Measurements from ENCODE around the gene SLCO2A1. TPM values are rescaled to one million over a fixed set of nuclear protein-coding genes. Genes with fewer than 3 reads are reported as not detected.

SLCO2A1 gene
- polyA plus RNA-seq, 10 donors, result 0.88 to 6.6 (median 1.2) TPM

DNA sequence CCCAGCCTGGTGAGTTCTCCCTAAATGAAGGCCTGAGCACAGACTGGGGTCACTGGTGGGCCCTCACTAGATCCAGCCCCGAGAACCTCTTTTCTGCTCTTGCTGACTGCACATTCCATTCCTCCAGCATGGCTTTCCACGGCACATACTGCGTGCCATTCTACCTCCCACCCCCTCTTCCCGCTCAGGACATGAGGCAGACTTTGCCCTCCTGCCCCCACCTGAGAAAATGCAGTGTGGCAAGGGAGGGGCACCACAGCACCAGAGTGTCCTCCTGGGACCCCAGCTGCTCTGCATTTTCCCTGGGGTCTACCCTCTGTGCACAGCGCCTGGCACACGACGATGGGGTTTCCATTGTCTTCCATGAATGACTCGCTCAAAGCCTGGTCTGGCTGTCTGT is 6.1 kb upstream of the SLCO2A1 start:
- no peak for DNase-seq

GRCh38 chr3:134034005-134034785 is 4.5 kb upstream of the SLCO2A1 start:
- DNase-seq, result peak in 1 of 3 donors; percentile 39

- DNase-seq, result no peak
These were observed 3.7 kb upstream of the SLCO2A1 start for GRCh38 chr3:134033315-134033996.

DNA sequence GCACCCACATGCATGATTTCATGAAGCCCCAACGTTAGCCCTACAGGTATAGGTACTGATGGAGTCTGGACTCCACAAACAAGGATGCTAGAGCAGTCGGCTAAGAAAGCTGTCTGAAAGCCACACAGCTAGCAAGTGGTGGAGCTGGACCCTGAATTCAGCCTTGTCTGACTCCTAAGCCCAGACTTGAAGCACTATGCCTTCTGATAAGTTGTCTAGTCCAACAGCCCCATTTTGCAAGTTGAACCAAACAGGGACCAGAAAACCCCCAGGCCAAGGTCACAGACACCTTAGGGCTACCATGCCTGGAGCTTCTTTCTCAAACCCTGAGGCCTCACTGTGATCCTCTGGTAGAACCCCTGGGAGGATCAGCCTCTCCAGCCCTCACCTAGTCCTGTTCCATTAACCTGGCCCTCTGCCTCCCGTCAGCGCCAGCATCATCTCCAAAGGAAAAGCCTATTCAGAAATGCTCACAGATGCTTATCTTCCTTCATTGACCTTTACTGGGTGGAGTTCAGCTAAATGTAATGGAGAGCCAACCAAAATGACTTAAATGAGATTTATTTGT is 1.7 kb upstream of the SLCO2A1 start:
- DNase-seq, result no peak

GRCh38 chr3:134030379-134031347 is 938 bp upstream of the SLCO2A1 start:
- peak; percentile 38 to 84 (median 55) for DNase-seq

DNA sequence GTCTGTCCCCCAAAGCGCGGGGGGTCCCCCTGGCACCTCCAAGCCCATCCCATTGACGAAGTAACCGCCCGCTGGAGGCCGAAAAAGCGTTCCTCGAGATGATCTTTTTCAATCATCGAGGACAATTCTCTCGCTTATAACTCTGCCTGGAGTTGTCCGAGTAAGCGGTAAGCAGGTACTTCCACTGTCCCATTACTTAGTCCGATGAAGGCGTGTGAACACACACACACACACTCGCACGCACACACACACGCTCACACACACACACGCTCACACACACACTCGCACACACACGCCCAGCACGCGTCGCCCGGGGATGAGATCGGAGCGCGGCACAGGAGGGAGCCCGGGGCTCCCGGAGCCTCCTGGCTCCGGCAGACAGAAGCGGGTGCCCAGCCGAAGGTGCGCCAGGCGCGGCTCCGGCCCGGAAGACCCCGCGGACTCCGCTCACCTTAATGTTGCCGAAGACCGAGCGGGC is 430 bp downstream of the SLCO2A1 start:
- DNase-seq, result peak in 2 of 3 donors; percentile 25 to 70

DNA sequence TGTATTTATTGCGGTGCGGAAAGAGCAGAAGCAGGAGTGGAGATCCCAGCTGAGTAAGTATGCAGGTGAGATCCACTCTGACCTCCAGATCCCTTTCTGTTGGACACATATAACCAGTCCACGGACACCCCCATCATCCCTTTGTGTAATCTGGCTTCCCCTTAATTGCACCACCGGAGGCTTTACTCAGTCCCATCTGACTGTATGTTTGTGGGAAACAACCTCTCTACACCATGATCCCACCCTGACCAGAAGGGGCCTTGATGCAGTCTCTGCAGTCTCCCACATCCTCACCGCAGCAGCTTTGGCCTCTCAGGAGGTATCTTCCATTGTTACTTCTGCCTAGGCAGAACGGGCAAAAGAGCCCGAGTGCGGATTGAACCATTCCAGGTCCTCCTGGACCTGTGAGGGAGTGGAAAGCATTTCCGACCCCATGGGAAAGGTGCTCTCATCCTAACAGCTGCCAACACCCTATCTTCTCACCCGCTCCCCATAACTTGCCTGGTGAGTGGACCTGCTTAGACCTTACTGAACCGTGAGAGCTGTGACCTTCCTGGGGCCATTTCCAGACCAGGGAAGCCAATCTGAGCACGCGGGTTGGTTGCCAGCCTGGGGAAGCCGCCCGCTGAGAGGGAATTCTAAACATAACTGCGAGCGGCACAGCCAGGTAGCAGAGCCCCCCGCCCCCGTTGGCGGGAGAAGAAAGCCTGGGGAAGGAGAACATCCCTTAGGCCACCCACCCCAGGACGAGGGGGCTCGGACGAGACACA is 1.1 kb downstream of the SLCO2A1 start:
- no peak for DNase-seq

- DNase-seq, result no peak
These were observed 2.1 kb downstream of the SLCO2A1 start for GRCh38 chr3:134027631-134028030.

DNA sequence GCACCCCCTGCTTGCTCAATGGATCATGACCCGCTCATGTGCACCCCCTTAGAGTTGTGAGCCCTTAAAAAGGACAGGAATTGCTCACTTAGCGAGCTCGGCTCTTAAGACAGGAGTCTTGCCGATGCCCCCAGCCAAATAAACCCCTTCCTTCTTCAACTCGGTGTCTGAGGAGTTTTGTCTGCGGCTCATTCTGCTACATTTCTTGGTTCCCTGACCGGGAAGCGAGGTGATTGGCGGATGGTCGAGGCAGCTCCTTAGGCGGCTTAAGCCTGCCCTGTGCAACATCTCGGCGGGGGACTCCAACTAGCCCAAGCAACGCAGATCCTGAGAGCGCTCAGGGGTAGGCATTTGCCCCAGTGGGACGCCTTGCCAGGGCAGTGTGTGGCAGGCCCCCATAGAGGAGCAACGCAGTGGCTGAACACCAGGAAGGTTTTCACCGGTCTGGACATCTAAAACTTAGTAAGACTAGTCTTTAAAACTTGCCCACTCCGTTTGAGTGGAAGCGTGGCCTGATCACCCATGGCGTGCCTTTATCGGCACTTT is 9.5 kb downstream of the SLCO2A1 start:
- no peak for DNase-seq

- no peak for DNase-seq
These were observed 10.9 kb downstream of the SLCO2A1 start for GRCh38 chr3:134018850-134019249.

DNA sequence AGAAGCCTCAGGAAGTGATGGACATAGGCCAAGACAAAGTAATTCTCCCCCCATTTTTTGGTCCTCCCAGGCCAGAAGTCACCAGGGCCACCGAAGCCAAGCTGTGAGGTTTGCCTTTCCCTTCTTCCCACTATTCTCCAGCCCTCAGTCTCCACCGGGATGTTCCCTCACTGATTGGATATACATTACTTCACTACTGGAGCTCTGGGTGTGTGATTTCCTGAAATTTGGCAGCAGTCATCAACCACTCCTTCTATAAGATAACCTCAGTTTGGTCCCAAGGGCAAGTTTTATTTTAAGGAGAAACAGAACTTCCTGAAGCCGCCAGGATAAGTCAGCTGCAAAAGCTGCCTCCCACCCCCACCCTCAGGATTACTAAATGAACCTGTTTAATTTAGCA is 11.3 kb downstream of the SLCO2A1 start:
- peak in 1 of 3 donors; percentile 77 for DNase-seq

DNA sequence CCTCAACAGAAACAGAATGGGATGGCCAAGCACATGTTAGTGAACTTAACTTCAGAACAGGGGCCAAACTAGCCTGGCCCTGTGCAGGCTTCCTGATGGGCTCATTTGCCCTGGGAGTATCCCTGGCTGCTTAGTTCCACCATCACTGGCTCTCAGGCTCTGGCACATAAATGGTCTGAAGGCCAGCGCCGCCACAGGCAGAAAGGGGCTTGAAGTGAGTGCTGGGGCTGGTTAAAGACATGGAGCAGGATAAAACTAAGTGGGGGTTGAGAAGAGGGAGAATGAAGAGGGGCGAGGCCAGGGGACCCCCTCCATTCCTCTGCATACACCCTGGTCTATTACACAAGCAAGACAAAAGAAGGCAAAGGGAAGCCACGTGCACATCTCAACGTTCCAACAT is 12.2 kb downstream of the SLCO2A1 start:
- no peak for DNase-seq

DNA sequence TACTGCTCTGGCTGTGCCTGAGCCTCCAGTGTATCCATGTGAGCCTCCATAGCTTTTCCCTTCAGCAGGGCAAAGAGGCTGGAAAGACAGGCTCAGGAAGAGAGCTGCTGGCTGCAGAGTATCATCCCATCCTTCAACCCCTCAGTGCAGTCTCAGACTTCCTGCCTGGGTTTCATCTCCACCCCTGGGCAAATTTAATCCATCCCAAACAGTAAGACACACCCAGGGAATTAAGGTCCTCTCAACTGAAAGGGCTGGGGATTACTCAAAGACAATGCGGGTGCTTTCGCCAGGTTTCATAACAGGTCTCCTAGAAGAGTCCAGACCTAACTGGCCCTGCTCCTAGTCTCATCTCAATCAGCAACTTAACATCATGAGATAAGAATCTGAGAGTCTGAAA is 15.5 kb downstream of the SLCO2A1 start:
- DNase-seq, result no peak

DNA sequence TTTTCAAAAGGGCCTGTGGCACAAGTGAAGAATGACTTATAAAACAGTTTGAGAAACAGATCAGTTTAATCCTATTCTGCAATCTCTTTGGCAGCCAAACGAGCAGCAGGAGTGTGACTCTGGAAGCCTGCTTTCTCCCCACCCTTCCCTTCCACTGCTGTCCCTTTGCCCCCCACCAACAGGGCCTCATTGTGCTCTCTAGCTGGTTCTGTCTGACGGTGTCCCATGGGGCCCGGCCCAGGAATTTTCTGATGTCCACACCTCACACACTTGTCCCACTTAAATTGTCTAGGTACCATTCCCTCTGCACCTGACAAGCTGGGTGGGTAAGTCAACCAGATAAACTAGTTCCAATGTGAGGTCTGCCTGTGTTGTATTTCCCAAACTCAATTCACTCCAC is 16.4 kb downstream of the SLCO2A1 start:
- no peak for DNase-seq

GRCh38 chr3:134009345-134010000 is 20.3 kb downstream of the SLCO2A1 start:
- DNase-seq, result no peak

DNA sequence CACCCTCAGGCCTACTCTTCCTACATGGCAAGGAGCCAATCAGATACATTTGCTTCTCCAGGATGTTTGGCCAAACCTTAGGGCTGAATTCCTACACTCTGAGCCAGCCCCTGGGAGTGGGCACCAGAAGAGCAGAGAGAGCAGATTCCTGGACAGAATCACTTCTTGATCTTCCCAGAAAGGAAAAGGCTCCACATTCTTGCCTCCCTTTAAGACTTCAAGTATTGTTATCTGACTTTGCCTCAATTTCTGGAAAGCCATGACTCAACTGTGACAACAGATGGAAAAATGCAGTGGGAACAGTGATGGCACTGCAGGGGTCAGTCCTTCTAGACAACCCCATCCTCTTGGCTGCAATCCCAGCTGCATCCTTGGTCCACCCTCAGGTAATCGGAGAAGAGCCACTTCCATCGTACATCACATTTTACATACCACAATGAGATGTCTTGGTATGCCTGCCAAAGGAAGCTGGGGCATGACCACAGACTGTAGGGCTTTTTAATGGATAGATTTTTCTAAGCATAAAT is 21.0 kb downstream of the SLCO2A1 start:
- DNase-seq, result peak in 1 of 3 donors; percentile 94

DNA sequence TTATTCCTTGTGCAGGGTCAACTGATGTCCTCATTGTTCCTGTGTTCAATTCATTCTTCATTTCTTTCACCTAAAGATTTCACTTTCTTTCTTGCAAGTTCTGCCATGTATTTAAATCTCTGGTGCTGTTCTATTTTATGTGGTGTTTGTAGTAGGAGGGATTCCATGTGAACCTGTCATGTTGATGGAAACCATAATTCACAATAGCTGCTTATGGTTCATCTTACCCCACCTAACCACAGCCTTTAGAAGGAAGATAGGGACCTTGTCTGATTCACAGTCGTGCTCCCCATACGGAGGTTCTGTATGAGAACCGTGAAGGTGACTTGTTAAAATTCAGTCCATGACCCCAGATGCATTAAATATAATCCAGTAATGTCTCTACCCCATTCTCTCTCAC is 21.9 kb downstream of the SLCO2A1 start:
- no peak for DNase-seq

DNA sequence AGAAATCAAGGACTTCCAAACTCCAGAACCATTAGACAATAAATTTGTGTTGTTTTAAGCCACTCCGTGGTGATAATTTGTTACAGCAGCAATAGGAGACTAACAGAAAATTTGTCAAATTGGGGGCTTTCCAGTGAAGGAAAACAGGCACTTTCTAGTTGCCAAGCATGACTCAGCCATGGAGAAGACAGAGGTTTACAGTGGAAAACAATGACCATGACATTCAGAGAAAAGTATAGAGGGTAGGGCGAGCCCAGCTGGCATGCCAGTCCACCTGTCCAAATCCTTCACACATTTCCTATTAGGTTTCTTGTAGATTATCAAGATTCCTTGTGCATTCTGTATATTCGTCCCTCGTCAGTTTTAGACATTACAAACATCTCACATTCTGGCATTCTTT is 24.9 kb downstream of the SLCO2A1 start:
- no peak for DNase-seq

- DNase-seq, result no peak
These were observed 26.7 kb downstream of the SLCO2A1 start for GRCh38 chr3:134003066-134003465.

GRCh38 chr3:134002306-134002705 is 27.4 kb downstream of the SLCO2A1 start:
- DNase-seq, result peak in 2 of 3 donors; percentile 58 to 66

Data from muscle of back (tissue), 11 donors.